HCT116 (cell line): ENCODE data around the gene MCTP2. TPM values are rescaled to one million over a fixed set of nuclear protein-coding genes. Genes with fewer than 3 reads are reported as not detected.

Experiments
- ATAC-seq: fragments of 200-7000 bp; cut with Tn5 transposase; 2 replicates; pipeline ENCODE4 v1.9.1; 2020; ENCODE audit warnings: mild to moderate bottlenecking, moderate library complexity
- BruUV-seq: library from RNA; stranded (reverse); fragments of 400-500 nt; replicated peaks from 2 replicates; lab custom pipeline; 2021; lab: Mats Ljungman, UMichigan
- CTCF ChIA-PET: fragments of 300-600 bp; sonication (Branson Sonifier 250); formaldehyde crosslinking; loops from one replicate; lab custom pipeline; 2021; ENCODE audit warnings: antibody characterized with exemption; lab: Charles Lee
- POLR2A ChIA-PET: fragments of 300-600, 350-600 bp; sonication (Branson Sonifier 250); formaldehyde crosslinking; loops from one replicate; lab custom pipeline; 2021; ENCODE audit warnings: antibody characterized with exemption; lab: Charles Lee
- RAD21 ChIA-PET, 2 experiments: fragments of 300-600 bp; sonication (Branson Sonifier 250); formaldehyde crosslinking; loops; one replicate each; lab custom pipeline; 2023; ENCODE audit warnings: low total read pairs in 2 of 2; ENCODE audit not compliant: uncharacterized antibody in 2 of 2, unreplicated experiment in 2 of 2, low non-redundant PET in 1 of 2; lab: Charles Lee
- DNase-seq: peaks from one replicate; pipeline ENCODE4 v3.0.0-alpha.2; 2010; ENCODE audit warnings: low read depth, low spot score
- H2AFZ ChIP-seq: fragments of 200-600 bp; shearing (Covaris generic), sonication (generic); 2 replicates; pipeline ENCODE4 v1.6.1; 2017; ENCODE audit warnings: low read depth, mixed run types, mixed read lengths, antibody characterized with exemption, low read length; ENCODE audit not compliant: poor library complexity, severe bottlenecking
- H3K27ac ChIP-seq: 2 replicates; pipeline ENCODE4 v1.5.1; 2012; ENCODE audit warnings: low read depth, low read length
- H3K27me3 ChIP-seq: fragments of 200-600 bp; sonication (generic); 2 replicates; pipeline ENCODE4 v1.6.1; 2016; ENCODE audit warnings: mixed run types, low read length, mixed read lengths; ENCODE audit not compliant: insufficient read depth
- H3K36me3 ChIP-seq, 2 experiments: fragments of 200-500 bp in 1 of 2; fragments of 200-600 bp in 1 of 2; sonication (Bioruptor generic) in 1 of 2; sonication (generic) in 1 of 2; 2 replicates each; pipeline versions ENCODE4 v1.5.1 to v1.6.1; 2014 to 2016; ENCODE audit warnings: low read length in 2 of 2, inconsistent platforms in 1 of 2, mixed read lengths in 1 of 2, mixed run types in 1 of 2; ENCODE audit not compliant: insufficient read depth in 2 of 2, control insufficient read depth in 1 of 2
- H3K4me1 ChIP-seq, 2 experiments: fragments of 200-600 bp in 1 of 2; sonication (generic) in 1 of 2; 2 replicates each; pipeline versions ENCODE4 v1.5.1 to v1.6.1; 2012 to 2017; ENCODE audit warnings: low read length in 2 of 2, inconsistent platforms in 1 of 2, mild to moderate bottlenecking in 1 of 2, mixed read lengths in 1 of 2, mixed run types in 1 of 2, moderate library complexity in 1 of 2; ENCODE audit not compliant: insufficient read depth in 2 of 2, control insufficient read depth in 1 of 2
- H3K4me2 ChIP-seq: fragments of 200-600 bp; sonication (generic); 2 replicates; pipeline ENCODE4 v1.6.1; 2017; ENCODE audit warnings: mixed run types, low read length, mixed read lengths
- H3K4me3 ChIP-seq, 2 experiments: fragments of 200-600 bp in 1 of 2; sonication (generic) in 1 of 2; replicated peaks in 1 of 2; 2 replicates each; pipeline ENCODE4 v1.5.1; 2011 to 2016; ENCODE audit warnings: low read length in 2 of 2, control low read depth in 1 of 2, low read depth in 1 of 2, mild to moderate bottlenecking in 1 of 2, mixed read lengths in 1 of 2, mixed run types in 1 of 2
- H3K79me2 ChIP-seq: fragments of 200-600 bp; sonication (generic); 2 replicates; pipeline ENCODE4 v1.6.1; 2017; ENCODE audit warnings: mild to moderate bottlenecking, mixed run types, low read length, moderate library complexity, mixed read lengths; ENCODE audit not compliant: insufficient read depth
- H3K9ac ChIP-seq: fragments of 200-600 bp; sonication (generic); 2 replicates; pipeline ENCODE4 v1.6.1; 2016; ENCODE audit warnings: low read length, mixed read lengths
- H3K9me2 ChIP-seq: fragments of 200-600 bp; sonication (generic), shearing (Covaris generic); 2 replicates; pipeline ENCODE4 v1.6.1; 2017; ENCODE audit warnings: mixed run types, mild to moderate bottlenecking, moderate library complexity; ENCODE audit not compliant: insufficient read depth
- H3K9me3 ChIP-seq, 2 experiments: fragments of 200-500 bp in 1 of 2; fragments of 200-600 bp in 1 of 2; sonication (Bioruptor generic) in 1 of 2; sonication (generic) in 1 of 2; 2 replicates each; pipeline ENCODE4 v1.6.1; 2014 to 2017; ENCODE audit warnings: low read length in 2 of 2, mixed read lengths in 2 of 2, inconsistent platforms in 1 of 2, low read depth in 1 of 2, mild to moderate bottlenecking in 1 of 2, mixed run types in 1 of 2, moderate library complexity in 1 of 2; ENCODE audit not compliant: control insufficient read depth in 1 of 2, insufficient read depth in 1 of 2
- H4K20me1 ChIP-seq: fragments of 200-600 bp; sonication (generic), shearing (Covaris generic); 2 replicates; pipeline ENCODE4 v1.6.1; 2017; ENCODE audit warnings: mixed run types, mild to moderate bottlenecking, moderate library complexity; ENCODE audit not compliant: insufficient read depth
- CBX3 ChIP-seq: IDR thresholded peaks from 2 replicates; pipeline ENCODE4 v1.6.1; 2012; ENCODE audit warnings: low read depth
- CEBPB ChIP-seq: IDR thresholded peaks from 2 replicates; pipeline ENCODE4 v1.6.1; 2012; ENCODE audit warnings: low read depth
- EGR1 ChIP-seq: IDR thresholded peaks from 2 replicates; pipeline ENCODE4 v1.6.1; 2012; ENCODE audit warnings: low read depth
- EZH2phosphoT487 ChIP-seq: fragments of 200-600 bp; IDR thresholded peaks from 2 replicates; pipeline ENCODE4 v1.6.1; 2018; ENCODE audit warnings: antibody characterized with exemption, borderline replicate concordance
- FOSL1 ChIP-seq: IDR thresholded peaks from 2 replicates; pipeline ENCODE4 v1.6.1; 2012; ENCODE audit warnings: low read depth
- JUND ChIP-seq: IDR thresholded peaks from 2 replicates; pipeline ENCODE4 v1.6.1; 2012
- POLR2AphosphoS5 ChIP-seq: IDR thresholded peaks from 2 replicates; pipeline ENCODE4 v1.6.1; 2011; ENCODE audit warnings: mild to moderate bottlenecking, low read depth, low read length, moderate library complexity
- SP1 ChIP-seq: IDR thresholded peaks from 2 replicates; pipeline ENCODE4 v1.6.1; 2012; ENCODE audit warnings: low read depth
- SRF ChIP-seq: IDR thresholded peaks from 2 replicates; pipeline ENCODE4 v1.6.1; 2012; ENCODE audit warnings: low read depth
- TCF7L2 ChIP-seq: IDR thresholded peaks from 2 replicates; pipeline ENCODE4 v1.7.0; 2011; ENCODE audit warnings: borderline replicate concordance, inconsistent platforms; ENCODE audit not compliant: insufficient read depth, insufficient read length; ENCODE audit errors: extremely low read depth
- YY1 ChIP-seq: IDR thresholded peaks from 2 replicates; pipeline ENCODE4 v1.6.1; 2011; ENCODE audit warnings: low read length, low read depth, moderate library complexity, mild to moderate bottlenecking; ENCODE audit not compliant: insufficient replicate concordance; ENCODE audit errors: extremely low read depth
- ZBTB33 ChIP-seq: IDR thresholded peaks from 2 replicates; pipeline ENCODE4 v1.6.1; 2011; ENCODE audit warnings: mild to moderate bottlenecking, low read length, moderate library complexity; ENCODE audit not compliant: insufficient replicate concordance; ENCODE audit errors: extremely low read depth
- ZFX ChIP-seq: fragments of 450-650 bp; IDR thresholded peaks from 2 replicates; pipeline ENCODE4 v1.6.1; 2017
- intact Hi-C: fragments of 100-400 bp; cut with micrococcal nuclease; formaldehyde crosslinking; loops from 2 replicates; pipeline ENCODE4 v1.10.0; 2022
- total RNA-seq: library from RNA; stranded (reverse); gene quantifications from one replicate; pipeline ENCODE4 v1.2.1, GENCODE V29; 2021; ENCODE audit not compliant: unreplicated experiment
- TF ChIP-seq, protein P1 (sequence below): IDR thresholded peaks from 2 replicates; pipeline ENCODE4 v1.6.1; 2012
- TF ChIP-seq, protein P2 (sequence below), 3 experiments: fragments of 200-600 bp in 1 of 3; sonication (generic) in 1 of 3; IDR thresholded peaks in 2 of 3; conservative IDR thresholded peaks in 1 of 3; 2 replicates each; pipeline ENCODE4 v1.5.1; 2012 to 2017; ENCODE audit warnings: low read depth in 2 of 3, low read length in 2 of 3, antibody characterized with exemption in 1 of 3, borderline replicate concordance in 1 of 3, control low read depth in 1 of 3, mild to moderate bottlenecking in 1 of 3, mixed read lengths in 1 of 3, mixed run types in 1 of 3, moderate library complexity in 1 of 3; ENCODE audit not compliant: insufficient read depth in 1 of 3
- TF ChIP-seq, protein P3 (sequence below): IDR thresholded peaks from 2 replicates; pipeline ENCODE4 v1.6.1; 2012
- TF ChIP-seq, protein P4 (sequence below): IDR thresholded peaks from 2 replicates; pipeline ENCODE4 v1.6.1; 2012; ENCODE audit warnings: low read depth

MCTP2 gene
- total RNA-seq, 1 experiment from 2014 or later, result 12.9 TPM

- Histone ChIP-seq H3K79me2 (peaks cover 19% of the 10 kb centered on the region), H4K20me1 (no peaks in the 10 kb centered on the region), H3K4me1 (peaks cover 3 to 27% of the 10 kb centered on the region in 2 experiments; a peak in 3 of 4 replicates), H3K27ac (no peak overlapping the region), H3K36me3 (no peaks in the 10 kb centered on the region), H3K4me2 (no peak overlapping the region), H3K9ac (no peak overlapping the region), H3K4me3 (no peak overlapping the region), H3K9me3 (no peaks in the 10 kb centered on the region), H2AFZ (no peak overlapping the region), H3K27me3 (no peaks in the 10 kb centered on the region), H3K9me2 (no peaks in the 10 kb centered on the region)
- TF ChIP-seq POLR2AphosphoS5 (no peak), EZH2phosphoT487 (no peak), SP1 (no peak), CEBPB (no peak), FOSL1 (no peak), EGR1 (no peak), TCF7L2 (no peak), YY1 (no peak), ZBTB33 (no peak), ZFX (no peak), CBX3 (no peak), SRF (no peak), JUND (no peak)
- TF ChIP-seq, protein P1, sequence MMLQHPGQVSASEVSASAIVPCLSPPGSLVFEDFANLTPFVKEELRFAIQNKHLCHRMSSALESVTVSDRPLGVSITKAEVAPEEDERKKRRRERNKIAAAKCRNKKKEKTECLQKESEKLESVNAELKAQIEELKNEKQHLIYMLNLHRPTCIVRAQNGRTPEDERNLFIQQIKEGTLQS, result no peak
- TF ChIP-seq, protein P2, sequence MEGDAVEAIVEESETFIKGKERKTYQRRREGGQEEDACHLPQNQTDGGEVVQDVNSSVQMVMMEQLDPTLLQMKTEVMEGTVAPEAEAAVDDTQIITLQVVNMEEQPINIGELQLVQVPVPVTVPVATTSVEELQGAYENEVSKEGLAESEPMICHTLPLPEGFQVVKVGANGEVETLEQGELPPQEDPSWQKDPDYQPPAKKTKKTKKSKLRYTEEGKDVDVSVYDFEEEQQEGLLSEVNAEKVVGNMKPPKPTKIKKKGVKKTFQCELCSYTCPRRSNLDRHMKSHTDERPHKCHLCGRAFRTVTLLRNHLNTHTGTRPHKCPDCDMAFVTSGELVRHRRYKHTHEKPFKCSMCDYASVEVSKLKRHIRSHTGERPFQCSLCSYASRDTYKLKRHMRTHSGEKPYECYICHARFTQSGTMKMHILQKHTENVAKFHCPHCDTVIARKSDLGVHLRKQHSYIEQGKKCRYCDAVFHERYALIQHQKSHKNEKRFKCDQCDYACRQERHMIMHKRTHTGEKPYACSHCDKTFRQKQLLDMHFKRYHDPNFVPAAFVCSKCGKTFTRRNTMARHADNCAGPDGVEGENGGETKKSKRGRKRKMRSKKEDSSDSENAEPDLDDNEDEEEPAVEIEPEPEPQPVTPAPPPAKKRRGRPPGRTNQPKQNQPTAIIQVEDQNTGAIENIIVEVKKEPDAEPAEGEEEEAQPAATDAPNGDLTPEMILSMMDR (IDR thresholded peaks at IDR 0.05 in 2 of 3, conservative IDR thresholded peaks at IDR 0.05 in 1 of 3; ENCODE audit: borderline replicate concordance in 1 of 3, insufficient read depth in 1 of 3, low read depth in 2 of 3, low read length in 2 of 3), result no peak
- TF ChIP-seq, protein P3, sequence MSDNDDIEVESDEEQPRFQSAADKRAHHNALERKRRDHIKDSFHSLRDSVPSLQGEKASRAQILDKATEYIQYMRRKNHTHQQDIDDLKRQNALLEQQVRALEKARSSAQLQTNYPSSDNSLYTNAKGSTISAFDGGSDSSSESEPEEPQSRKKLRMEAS, result no peak
- TF ChIP-seq, protein P4, sequence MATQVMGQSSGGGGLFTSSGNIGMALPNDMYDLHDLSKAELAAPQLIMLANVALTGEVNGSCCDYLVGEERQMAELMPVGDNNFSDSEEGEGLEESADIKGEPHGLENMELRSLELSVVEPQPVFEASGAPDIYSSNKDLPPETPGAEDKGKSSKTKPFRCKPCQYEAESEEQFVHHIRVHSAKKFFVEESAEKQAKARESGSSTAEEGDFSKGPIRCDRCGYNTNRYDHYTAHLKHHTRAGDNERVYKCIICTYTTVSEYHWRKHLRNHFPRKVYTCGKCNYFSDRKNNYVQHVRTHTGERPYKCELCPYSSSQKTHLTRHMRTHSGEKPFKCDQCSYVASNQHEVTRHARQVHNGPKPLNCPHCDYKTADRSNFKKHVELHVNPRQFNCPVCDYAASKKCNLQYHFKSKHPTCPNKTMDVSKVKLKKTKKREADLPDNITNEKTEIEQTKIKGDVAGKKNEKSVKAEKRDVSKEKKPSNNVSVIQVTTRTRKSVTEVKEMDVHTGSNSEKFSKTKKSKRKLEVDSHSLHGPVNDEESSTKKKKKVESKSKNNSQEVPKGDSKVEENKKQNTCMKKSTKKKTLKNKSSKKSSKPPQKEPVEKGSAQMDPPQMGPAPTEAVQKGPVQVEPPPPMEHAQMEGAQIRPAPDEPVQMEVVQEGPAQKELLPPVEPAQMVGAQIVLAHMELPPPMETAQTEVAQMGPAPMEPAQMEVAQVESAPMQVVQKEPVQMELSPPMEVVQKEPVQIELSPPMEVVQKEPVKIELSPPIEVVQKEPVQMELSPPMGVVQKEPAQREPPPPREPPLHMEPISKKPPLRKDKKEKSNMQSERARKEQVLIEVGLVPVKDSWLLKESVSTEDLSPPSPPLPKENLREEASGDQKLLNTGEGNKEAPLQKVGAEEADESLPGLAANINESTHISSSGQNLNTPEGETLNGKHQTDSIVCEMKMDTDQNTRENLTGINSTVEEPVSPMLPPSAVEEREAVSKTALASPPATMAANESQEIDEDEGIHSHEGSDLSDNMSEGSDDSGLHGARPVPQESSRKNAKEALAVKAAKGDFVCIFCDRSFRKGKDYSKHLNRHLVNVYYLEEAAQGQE, result no peak
- ATAC-seq (no peak), DNase-seq (no peak)
- intact Hi-C loops, result no loop called here
- CTCF ChIA-PET, result no interaction called here
- no TSS peak for BruUV-seq
- RAD21 ChIA-PET, result no interaction called here
- POLR2A ChIA-PET, result no interaction called here
Observed at GRCh38 chr15:94233441-94233840, 2.1 kb downstream of the MCTP2 start.
